MM.1S (cell line): ENCODE data around the gene PRAMEF33.
"Not testable (repeated sequence)": the region's sequence is repeated elsewhere in the genome, so short reads cannot be mapped to it uniquely, and the experiment has no call there.

ENCODE experiments used
- DNase-seq: peaks from one replicate; pipeline ENCODE4 v3.0.0-alpha.2; 2015
- H2AFZ ChIP-seq: fragments of 300-600 bp; sonication (generic); 2 replicates; pipeline ENCODE4 v1.6.0; 2016; ENCODE audit warnings: antibody characterized with exemption, low read length
- H3F3A ChIP-seq: fragments of 300-600 bp; sonication (generic); 2 replicates; pipeline ENCODE4 v1.6.1; 2016; ENCODE audit warnings: mild to moderate bottlenecking, antibody characterized with exemption, low read length, moderate library complexity, mixed read lengths; ENCODE audit not compliant: insufficient read depth
- H3K27ac ChIP-seq: fragments of 300-600 bp; sonication (generic); 2 replicates; pipeline ENCODE4 v1.5.1; 2016; ENCODE audit warnings: mild to moderate bottlenecking, low read length
- H3K27me3 ChIP-seq: fragments of 300-600 bp; sonication (generic); replicated peaks from 2 replicates; pipeline ENCODE4 v1.6.0; 2016; ENCODE audit warnings: low read length; ENCODE audit not compliant: insufficient read depth
- H3K36me3 ChIP-seq: fragments of 300-600 bp; sonication (generic); replicated peaks from 2 replicates; pipeline ENCODE4 v1.6.1; 2016; ENCODE audit warnings: mild to moderate bottlenecking, low read length, mixed read lengths; ENCODE audit not compliant: insufficient read depth
- H3K4me1 ChIP-seq: fragments of 300-600 bp; sonication (generic); 2 replicates; pipeline ENCODE4 v1.6.1; 2016; ENCODE audit warnings: low read length, mixed read lengths
- H3K4me2 ChIP-seq: fragments of 300-600 bp; sonication (generic); 2 replicates; pipeline ENCODE4 v1.6.0; 2016; ENCODE audit warnings: low read depth, low read length
- H3K4me3 ChIP-seq: fragments of 300-600 bp; sonication (generic); 2 replicates; pipeline ENCODE4 v1.5.1; 2016; ENCODE audit warnings: low read length, mixed read lengths
- H3K79me2 ChIP-seq: fragments of 300-600 bp; sonication (generic); 2 replicates; pipeline ENCODE4 v1.6.1; 2016; ENCODE audit warnings: mixed run types, low read length, mixed read lengths
- H3K9ac ChIP-seq: fragments of 300-600 bp; sonication (generic); 2 replicates; pipeline ENCODE4 v1.6.1; 2016; ENCODE audit warnings: low read length, mixed read lengths
- H3K9me2 ChIP-seq: fragments of 300-600 bp; sonication (generic); replicated peaks from 2 replicates; pipeline ENCODE4 v1.6.1; 2016; ENCODE audit warnings: mild to moderate bottlenecking, low read length, mixed read lengths; ENCODE audit not compliant: insufficient read depth
- H3K9me3 ChIP-seq: fragments of 300-600 bp; sonication (generic); replicated peaks from 2 replicates; pipeline ENCODE4 v1.6.1; 2016; ENCODE audit warnings: mild to moderate bottlenecking, low read length, mixed read lengths; ENCODE audit not compliant: insufficient read depth
- H4K20me1 ChIP-seq: fragments of 300-600 bp; sonication (generic); 2 replicates; pipeline ENCODE4 v1.6.1; 2016; ENCODE audit warnings: mild to moderate bottlenecking, low read length, moderate library complexity, mixed read lengths; ENCODE audit not compliant: insufficient read depth

PRAMEF33 gene, protein sequence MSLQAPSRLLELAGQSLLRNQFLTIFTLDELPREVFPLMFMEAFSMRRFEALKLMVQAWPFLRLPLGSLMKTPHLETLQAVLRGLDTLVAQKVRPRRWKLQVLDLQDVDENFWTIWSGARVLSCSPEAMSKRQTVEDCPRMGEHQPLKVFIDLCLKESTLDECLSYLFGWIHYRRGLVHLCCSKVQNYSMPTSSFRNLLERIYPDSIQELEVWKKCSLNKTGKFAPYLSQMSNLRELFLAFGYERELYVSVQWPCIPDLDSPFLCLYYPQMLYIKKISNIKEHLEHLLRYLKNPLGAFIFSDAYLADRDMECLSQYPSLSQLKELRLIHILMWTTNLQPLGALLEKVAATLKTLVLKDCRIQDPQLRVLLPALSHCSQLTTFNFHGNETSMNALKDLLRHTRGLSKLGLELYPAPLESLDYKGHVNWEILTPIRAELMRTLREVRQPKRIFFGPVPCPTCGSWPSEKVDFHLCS

DNA sequence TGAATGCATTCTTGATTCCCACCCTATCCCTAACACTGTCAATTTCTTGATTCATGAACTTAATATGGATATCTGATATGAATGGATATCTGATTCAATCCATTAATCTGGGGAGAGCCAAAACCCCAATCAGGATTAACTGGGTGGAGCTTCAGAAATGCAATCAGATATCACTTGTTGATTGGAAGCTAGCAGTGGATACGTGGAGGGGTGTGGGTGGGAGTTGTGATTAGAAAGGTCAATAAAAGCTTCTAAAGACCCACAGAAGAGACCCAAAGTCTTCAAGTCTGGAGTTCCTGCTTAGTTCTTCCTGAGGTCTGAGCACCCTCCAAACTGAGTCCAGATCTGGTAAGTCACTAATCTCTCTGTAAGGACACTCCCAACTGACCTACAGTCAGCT is at the start of gene PRAMEF33:
TSS of gene PRAMEF33 (plus strand) at position 301 of the 400 bp plus-strand sequence. CDS start 2,416 bp downstream, outside the sequence.
- not testable (repeated sequence) for DNase-seq, H2AFZ ChIP-seq, H3K27ac ChIP-seq, H3K27me3 ChIP-seq, H3K9me2 ChIP-seq, H3F3A ChIP-seq, H3K36me3 ChIP-seq, H3K9me3 ChIP-seq, H3K79me2 ChIP-seq, H3K9ac ChIP-seq, H3K4me2 ChIP-seq, H3K4me1 ChIP-seq, H4K20me1 ChIP-seq, H3K4me3 ChIP-seq

GRCh38 chr1:13253898-13254297 is 49.4 kb upstream of the PRAMEF33 start, which contains the start of gene PRAMEF5:
Gene PRAMEF5 (plus strand): TSS chr1:13254198. CDS start chr1:13259269, 5,071 bp downstream.
- not testable (repeated sequence) for H3K9me3 ChIP-seq, H3K27ac ChIP-seq, H3K4me1 ChIP-seq, H3K36me3 ChIP-seq, H3K79me2 ChIP-seq, H3K9ac ChIP-seq, DNase-seq, H3K9me2 ChIP-seq, H3K4me3 ChIP-seq, H3K27me3 ChIP-seq, H2AFZ ChIP-seq, H4K20me1 ChIP-seq, H3K4me2 ChIP-seq, H3F3A ChIP-seq

GRCh38 chr1:13265124-13265523 is 38.2 kb upstream of the PRAMEF33 start:
- H3F3A ChIP-seq, DNase-seq, H3K9ac ChIP-seq: not testable (repeated sequence)

GRCh38 chr1:13277016-13277415 is 26.3 kb upstream of the PRAMEF33 start:
- not testable (repeated sequence) for H3F3A ChIP-seq, H3K9me2 ChIP-seq, H3K27me3 ChIP-seq, H3K4me2 ChIP-seq, DNase-seq, H3K9me3 ChIP-seq, H3K36me3 ChIP-seq, H3K9ac ChIP-seq, H3K27ac ChIP-seq, H2AFZ ChIP-seq, H3K4me1 ChIP-seq, H3K4me3 ChIP-seq, H3K79me2 ChIP-seq, H4K20me1 ChIP-seq

More at GRCh38 chr1:13265124-13265523, 38.2 kb upstream of the PRAMEF33 start:
- H3K4me2 ChIP-seq, H3K27ac ChIP-seq, H3K36me3 ChIP-seq, H3K9me3 ChIP-seq, H3K9me2 ChIP-seq, H3K27me3 ChIP-seq, H3K79me2 ChIP-seq, H2AFZ ChIP-seq, H3K4me1 ChIP-seq, H3K4me3 ChIP-seq, H4K20me1 ChIP-seq: not testable (repeated sequence)

DNA sequence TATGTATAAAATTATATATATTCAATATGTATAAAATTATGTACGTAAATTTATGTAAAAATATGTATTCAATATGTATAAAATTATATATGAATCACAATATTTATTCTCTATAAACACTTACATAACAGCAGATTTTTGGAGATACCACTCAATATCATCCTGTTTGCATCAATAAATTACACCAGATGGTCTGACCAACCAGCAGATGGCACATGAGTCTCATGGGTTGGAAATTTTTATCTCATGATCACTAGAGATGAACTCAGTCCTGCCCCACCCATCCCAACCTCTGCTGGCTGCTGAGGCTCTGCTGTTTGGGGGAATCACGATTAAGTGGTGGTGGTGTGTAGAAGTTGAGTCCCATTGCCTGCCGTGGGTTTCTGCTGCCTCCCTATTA is 23.7 kb upstream of the PRAMEF33 start:
- DNase-seq, H3K9me3 ChIP-seq, H3K9me2 ChIP-seq, H3K4me1 ChIP-seq, H4K20me1 ChIP-seq, H3K4me3 ChIP-seq, H3F3A ChIP-seq, H3K9ac ChIP-seq, H3K27me3 ChIP-seq, H3K4me2 ChIP-seq, H3K27ac ChIP-seq, H3K36me3 ChIP-seq, H2AFZ ChIP-seq, H3K79me2 ChIP-seq: not testable (repeated sequence)

GRCh38 chr1:13285037-13285436 is 18.3 kb upstream of the PRAMEF33 start, which contains the start of gene PRAMEF8:
Gene PRAMEF8 (minus strand): TSS chr1:13285137. CDS start chr1:13284091, 1,046 bp downstream.
- DNase-seq, H3K9ac ChIP-seq, H3K79me2 ChIP-seq, H3F3A ChIP-seq, H3K36me3 ChIP-seq, H3K9me3 ChIP-seq, H3K4me1 ChIP-seq, H3K9me2 ChIP-seq, H3K27me3 ChIP-seq, H3K4me2 ChIP-seq, H4K20me1 ChIP-seq, H3K27ac ChIP-seq, H2AFZ ChIP-seq, H3K4me3 ChIP-seq: not testable (repeated sequence)

GRCh38 chr1:13289030-13289429 is 14.3 kb upstream of the PRAMEF33 start:
- not testable (repeated sequence) for H3K4me1 ChIP-seq, H3K27me3 ChIP-seq, H3K4me3 ChIP-seq, H3K9me3 ChIP-seq, DNase-seq, H3K27ac ChIP-seq, H3K4me2 ChIP-seq, H3K9me2 ChIP-seq, H3K79me2 ChIP-seq, H3K9ac ChIP-seq, H3K36me3 ChIP-seq, H4K20me1 ChIP-seq, H2AFZ ChIP-seq, H3F3A ChIP-seq
